ENCODE data around the gene TBC1D10B. TPM values are rescaled to one million over a fixed set of nuclear protein-coding genes. Genes with fewer than 3 reads are reported as not detected.
"Not testable (repeated sequence)": the region's sequence is repeated elsewhere in the genome, so short reads cannot be mapped to it uniquely, and the experiment has no call there.

TBC1D10B gene
- total RNA-seq, 1 experiment from 2014 or later: 49.2 TPM

DNA sequence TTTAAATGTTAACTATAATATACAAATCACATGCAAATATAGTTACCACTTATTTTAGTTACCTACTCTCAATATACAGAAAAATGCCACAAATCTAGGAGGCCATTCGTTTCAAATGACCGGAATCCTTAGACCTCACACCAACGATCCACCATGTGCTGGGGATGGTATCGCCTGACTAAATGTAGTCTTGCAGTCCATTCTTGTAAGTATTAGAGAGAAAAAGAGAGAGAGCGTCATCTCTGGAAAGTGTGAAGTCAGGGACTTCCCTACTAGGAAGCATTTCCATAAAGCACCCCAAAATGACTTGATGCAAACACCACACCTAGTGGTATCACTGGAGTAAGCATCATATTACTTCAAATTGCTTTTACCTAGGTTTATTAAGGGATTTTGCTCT, 61.0 kb downstream of the TBC1D10B start:
- H3K27ac ChIP-seq (ENCODE audit: low read depth, low read length); RAD21 ChIA-PET (ENCODE audit: low non-redundant PET in 1 of 2, low total read pairs in 2 of 2, uncharacterized antibody in 2 of 2, unreplicated experiment in 2 of 2); intact Hi-C loops (cut with micrococcal nuclease); H3K36me3 ChIP-seq (ENCODE audit: control insufficient read depth in 1 of 2, insufficient read depth in 2 of 2, low read length in 2 of 2); H3K27me3 ChIP-seq (ENCODE audit: insufficient read depth, low read length); H3K4me1 ChIP-seq (ENCODE audit: control insufficient read depth in 1 of 2, insufficient read depth in 2 of 2, low read length in 2 of 2); H3K79me2 ChIP-seq (ENCODE audit: insufficient read depth, low read length); H3K9me2 ChIP-seq (ENCODE audit: insufficient read depth); H3K4me2 ChIP-seq (ENCODE audit: low read length); BruUV-seq (replicated peaks); DNase-seq (ENCODE audit: low read depth, low spot score); H4K20me1 ChIP-seq (ENCODE audit: insufficient read depth); POLR2A ChIA-PET; CTCF ChIA-PET; H2AFZ ChIP-seq (ENCODE audit: low read depth, low read length, poor library complexity, severe bottlenecking); H3K9ac ChIP-seq (ENCODE audit: low read length); H3K9me3 ChIP-seq (ENCODE audit: control insufficient read depth in 1 of 2, insufficient read depth in 1 of 2, low read depth in 1 of 2, low read length in 2 of 2); H3K4me3 ChIP-seq (replicated peaks in 1 of 2; ENCODE audit: low read depth in 1 of 2, low read length in 2 of 2); ATAC-seq: not testable (repeated sequence)

Other genes starting within 250 kb of the TBC1D10B start
- gene MAPK3, start 247.3 kb downstream of the TBC1D10B start, total RNA-seq (2021; ENCODE audit: unreplicated experiment): 68.8 TPM
- gene CORO1A, start 186.9 kb downstream of the TBC1D10B start, total RNA-seq (2021; ENCODE audit: unreplicated experiment): 7.0 TPM
- 180 TPM for gene BOLA2B, start 176.8 kb downstream of the TBC1D10B start, total RNA-seq (2021; ENCODE audit: unreplicated experiment)
- gene SLX1A, start 176.6 kb downstream of the TBC1D10B start, total RNA-seq (2021; ENCODE audit: unreplicated experiment): 48.3 TPM
- gene SULT1A3, start 171.2 kb downstream of the TBC1D10B start, total RNA-seq (2021; ENCODE audit: unreplicated experiment): 23.5 TPM
- 9.1 TPM for gene NPIPB13, start 122.0 kb downstream of the TBC1D10B start, total RNA-seq (2021; ENCODE audit: unreplicated experiment)
- gene CD2BP2, start 15.2 kb downstream of the TBC1D10B start, total RNA-seq (2021; ENCODE audit: unreplicated experiment): 51.8 TPM
- gene MYL11, start 4.3 kb upstream of the TBC1D10B start, total RNA-seq (2021; ENCODE audit: unreplicated experiment): not detected
- gene SEPTIN1, start 12.1 kb upstream of the TBC1D10B start, total RNA-seq (2021; ENCODE audit: unreplicated experiment): 3.4 TPM
- 17.9 TPM for gene ZNF48, start 24.9 kb upstream of the TBC1D10B start, total RNA-seq (2021; ENCODE audit: unreplicated experiment)
- gene ZNF771, start 37.1 kb upstream of the TBC1D10B start, total RNA-seq (2021; ENCODE audit: unreplicated experiment): 11.0 TPM
- 125 TPM for gene DCTPP1, start 59.5 kb upstream of the TBC1D10B start, total RNA-seq (2021; ENCODE audit: unreplicated experiment)
- 51.3 TPM for gene SEPHS2, start 75.4 kb upstream of the TBC1D10B start, total RNA-seq (2021; ENCODE audit: unreplicated experiment)
- 1.4 TPM for gene ITGAL, start 102.2 kb upstream of the TBC1D10B start, total RNA-seq (2021; ENCODE audit: unreplicated experiment)
- 48.8 TPM for gene ZNF768, start 156.1 kb upstream of the TBC1D10B start, total RNA-seq (2021; ENCODE audit: unreplicated experiment)
- gene ZNF747, start 164.4 kb upstream of the TBC1D10B start, total RNA-seq (2021; ENCODE audit: unreplicated experiment): 2.1 TPM
- 9.1 TPM for gene ZNF764, start 187.9 kb upstream of the TBC1D10B start, total RNA-seq (2021; ENCODE audit: unreplicated experiment)
- gene ZNF688, start 201.2 kb upstream of the TBC1D10B start, total RNA-seq (2021; ENCODE audit: unreplicated experiment): 3.6 TPM
- 0.15 TPM for gene ZNF785, start 215.2 kb upstream of the TBC1D10B start, total RNA-seq (2021; ENCODE audit: unreplicated experiment)
- gene ZNF689, start 239.9 kb upstream of the TBC1D10B start, total RNA-seq (2021; ENCODE audit: unreplicated experiment): 10.3 TPM